Trophoblast cell (in vitro differentiated cells and primary cell): Measurements from ENCODE around the gene GEMIN8.

Source experiments
- DNase-seq, 2 donors: peaks; one replicate each; pipeline ENCODE4 v3.0.0-alpha.2; 2016
- H2AFZ ChIP-seq: 2 replicates; pipeline ENCODE4 v1.6.1; 2013; ENCODE audit warnings: low read length, moderate library complexity, mild to moderate bottlenecking; ENCODE audit not compliant: insufficient read depth, poor library complexity
- H2AK5ac ChIP-seq: 2 replicates; pipeline ENCODE4 v1.6.1; 2013; ENCODE audit warnings: mild to moderate bottlenecking, low read length
- H2BK120ac ChIP-seq: 2 replicates; pipeline ENCODE4 v1.6.1; 2013; ENCODE audit warnings: low read length, mild to moderate bottlenecking, moderate library complexity; ENCODE audit not compliant: insufficient read depth, poor library complexity
- H2BK12ac ChIP-seq: 2 replicates; pipeline ENCODE4 v1.6.1; 2013; ENCODE audit warnings: mild to moderate bottlenecking, low read length, moderate library complexity
- H2BK5ac ChIP-seq: 2 replicates; pipeline ENCODE4 v1.6.1; 2013; ENCODE audit warnings: low read length, low read depth, moderate library complexity, mild to moderate bottlenecking; ENCODE audit not compliant: poor library complexity
- H3K14ac ChIP-seq: 2 replicates; pipeline ENCODE4 v1.6.1; 2013; ENCODE audit warnings: mild to moderate bottlenecking, low read length
- H3K18ac ChIP-seq: 2 replicates; pipeline ENCODE4 v1.6.1; 2013; ENCODE audit warnings: mild to moderate bottlenecking, low read length
- H3K23ac ChIP-seq: 2 replicates; pipeline ENCODE4 v1.6.1; 2013; ENCODE audit warnings: low read length
- H3K27ac ChIP-seq: 2 replicates; pipeline ENCODE4 v1.5.1; 2013; ENCODE audit warnings: low read depth, mild to moderate bottlenecking, inconsistent platforms, low read length, moderate library complexity
- H3K27me3 ChIP-seq: 2 replicates; pipeline ENCODE4 v1.6.1; 2013; ENCODE audit warnings: inconsistent platforms, mild to moderate bottlenecking, low read length, moderate library complexity; ENCODE audit not compliant: insufficient read depth
- H3K36me3 ChIP-seq, 2 experiments: 1 replicate in 1 of 2; 2 replicates in 1 of 2; pipeline ENCODE4 v1.6.1; 2013; ENCODE audit warnings: low read length in 2 of 2, mild to moderate bottlenecking in 2 of 2, moderate library complexity in 1 of 2; ENCODE audit not compliant: insufficient read depth in 2 of 2, control insufficient read depth in 1 of 2
- H3K4ac ChIP-seq: 2 replicates; pipeline ENCODE4 v1.6.1; 2013; ENCODE audit warnings: low read depth, mild to moderate bottlenecking, low read length, moderate library complexity
- H3K4me1 ChIP-seq, 2 experiments: 1 replicate in 1 of 2; 2 replicates in 1 of 2; pipeline ENCODE4 v1.6.1; 2013; ENCODE audit warnings: low read length in 2 of 2, mild to moderate bottlenecking in 2 of 2, moderate library complexity in 1 of 2; ENCODE audit not compliant: insufficient read depth in 2 of 2, control insufficient read depth in 1 of 2
- H3K4me2 ChIP-seq: 2 replicates; pipeline ENCODE4 v1.6.1; 2013; ENCODE audit warnings: inconsistent platforms, mild to moderate bottlenecking, low read length, moderate library complexity
- H3K4me3 ChIP-seq: 2 replicates; pipeline ENCODE4 v1.5.1; 2013; ENCODE audit warnings: mild to moderate bottlenecking, low read depth, low read length, inconsistent platforms
- H3K79me1 ChIP-seq: one replicate; pipeline ENCODE4 v1.6.1; 2013; ENCODE audit warnings: low read length
- H3K79me2 ChIP-seq: 2 replicates; pipeline ENCODE4 v1.6.1; 2013; ENCODE audit warnings: low read length, mild to moderate bottlenecking; ENCODE audit not compliant: control insufficient read depth, insufficient read depth, poor library complexity
- H3K9ac ChIP-seq: 2 replicates; pipeline ENCODE4 v1.6.1; 2013; ENCODE audit warnings: mild to moderate bottlenecking, low read length
- H3K9me3 ChIP-seq: 2 replicates; pipeline ENCODE4 v1.6.1; 2013; ENCODE audit warnings: low read depth, mild to moderate bottlenecking, control low read depth, inconsistent platforms, low read length; ENCODE audit not compliant: insufficient read depth
- H4K12ac ChIP-seq: 2 replicates; pipeline ENCODE4 v1.6.1; 2013; ENCODE audit warnings: low read depth, mild to moderate bottlenecking, low read length, moderate library complexity
- H4K8ac ChIP-seq: 2 replicates; pipeline ENCODE4 v1.6.1; 2013; ENCODE audit warnings: low read depth, mild to moderate bottlenecking, low read length, moderate library complexity
- H4K91ac ChIP-seq: one replicate; pipeline ENCODE4 v1.6.1; 2013; ENCODE audit warnings: low read depth, mild to moderate bottlenecking, low read length, moderate library complexity
- WGBS: extraction: QIAGEN DNeasy Blood & Tissue Kit; methylation state at CpG from one replicate; pipeline ENCODE4 v1.1.7; 2013; ENCODE audit warnings: missing lambda C conversion rate; ENCODE audit not compliant: insufficient read length, insufficient coverage; ENCODE audit errors: extremely low coverage; 5-methylcytosine and 5-hydroxymethylcytosine counted together

GEMIN8 gene

GRCh38 chrX:13994104-13994503 is 35.6 kb downstream of the GEMIN8 start:
- Histone ChIP-seq H3K27ac (no peak overlapping the region), H3K79me1 (no peaks in the 10 kb centered on the region), H4K12ac (no peak overlapping the region), H3K23ac (no peak overlapping the region), H2BK120ac (no peak overlapping the region), H2BK12ac (no peak overlapping the region), H3K4me2 (no peak overlapping the region), H3K27me3 (no peaks in the 10 kb centered on the region), H4K8ac (no peak overlapping the region), H2AK5ac (no peak overlapping the region), H2AFZ (no peak overlapping the region), H3K4me1 (no peaks in the 10 kb centered on the region), H3K14ac (no peak overlapping the region), H3K36me3 (no peaks in the 10 kb centered on the region), H3K4ac (no peak overlapping the region), H3K9ac (no peak overlapping the region), H3K18ac (no peak overlapping the region), H3K79me2 (no peaks in the 10 kb centered on the region), H3K9me3 (no peaks in the 10 kb centered on the region), H2BK5ac (no peak overlapping the region), H3K4me3 (no peak overlapping the region), H4K91ac (no peak overlapping the region)
- no peak for DNase-seq
- no CpG with 5 or more reads among the region's 7 CpGs for WGBS

GRCh38 chrX:13990126-13990800 is 39.4 kb downstream of the GEMIN8 start:
- Histone ChIP-seq H3K9ac (no peak overlapping the region), H3K27ac (no peak overlapping the region), H3K79me2 (no peaks in the 10 kb centered on the region), H3K4me1 (no peaks in the 10 kb centered on the region), H3K36me3 (no peaks in the 10 kb centered on the region), H2AK5ac (no peak overlapping the region), H3K27me3 (no peaks in the 10 kb centered on the region), H2BK12ac (no peak overlapping the region), H4K12ac (no peak overlapping the region), H3K4me3 (no peak overlapping the region), H2BK5ac (no peak overlapping the region), H3K79me1 (no peaks in the 10 kb centered on the region), H2BK120ac (no peak overlapping the region), H3K9me3 (no peaks in the 10 kb centered on the region), H3K23ac (no peak overlapping the region), H3K4ac (no peak overlapping the region), H3K14ac (no peak overlapping the region), H3K18ac (no peak overlapping the region), H4K91ac (no peak overlapping the region), H2AFZ (no peak overlapping the region), H3K4me2 (no peak overlapping the region), H4K8ac (no peak overlapping the region)
- WGBS, result no CpG with 5 or more reads among the region's 3 CpGs
- no peak for DNase-seq

- Histone ChIP-seq H3K27ac (no peak overlapping the region), H3K79me1 (no peaks in the 10 kb centered on the region), H3K79me2 (no peaks in the 10 kb centered on the region), H3K27me3 (no peaks in the 10 kb centered on the region), H3K4ac (no peak overlapping the region), H4K12ac (no peak overlapping the region), H2BK5ac (no peak overlapping the region), H3K14ac (no peak overlapping the region), H3K36me3 (no peaks in the 10 kb centered on the region), H3K9me3 (no peaks in the 10 kb centered on the region), H2AFZ (no peak overlapping the region), H3K4me1 (no peaks in the 10 kb centered on the region), H3K9ac (no peak overlapping the region), H3K23ac (no peak overlapping the region), H3K4me3 (no peak overlapping the region), H3K18ac (no peak overlapping the region), H2AK5ac (no peak overlapping the region), H2BK120ac (no peak overlapping the region), H2BK12ac (no peak overlapping the region), H4K91ac (no peak overlapping the region), H3K4me2 (no peak overlapping the region), H4K8ac (no peak overlapping the region)
- no peak for DNase-seq
- no CpG with 5 or more reads among the region's 1 CpG for WGBS
These were observed 43.8 kb downstream of the GEMIN8 start for GRCh38 chrX:13985697-13986435.

GRCh38 chrX:13983734-13984133 is 46.0 kb downstream of the GEMIN8 start:
- Histone ChIP-seq H4K8ac (no peak overlapping the region), H2BK12ac (no peak overlapping the region), H3K9ac (no peak overlapping the region), H3K4me3 (no peak overlapping the region), H3K4me2 (no peak overlapping the region), H3K4ac (no peak overlapping the region), H3K79me1 (no peaks in the 10 kb centered on the region), H3K14ac (no peak overlapping the region), H3K27me3 (no peaks in the 10 kb centered on the region), H3K27ac (no peak overlapping the region), H2AFZ (no peak overlapping the region), H3K36me3 (no peaks in the 10 kb centered on the region), H4K12ac (no peak overlapping the region), H3K9me3 (no peaks in the 10 kb centered on the region), H2BK120ac (no peak overlapping the region), H2AK5ac (no peak overlapping the region), H2BK5ac (no peak overlapping the region), H4K91ac (no peak overlapping the region), H3K4me1 (no peaks in the 10 kb centered on the region), H3K79me2 (no peaks in the 10 kb centered on the region), H3K18ac (no peak overlapping the region), H3K23ac (no peak overlapping the region)
- WGBS, result no CpG with 5 or more reads among the region's 3 CpGs
- DNase-seq, result no peak
